Measurements from ENCODE around the gene MYLK.

DNA sequence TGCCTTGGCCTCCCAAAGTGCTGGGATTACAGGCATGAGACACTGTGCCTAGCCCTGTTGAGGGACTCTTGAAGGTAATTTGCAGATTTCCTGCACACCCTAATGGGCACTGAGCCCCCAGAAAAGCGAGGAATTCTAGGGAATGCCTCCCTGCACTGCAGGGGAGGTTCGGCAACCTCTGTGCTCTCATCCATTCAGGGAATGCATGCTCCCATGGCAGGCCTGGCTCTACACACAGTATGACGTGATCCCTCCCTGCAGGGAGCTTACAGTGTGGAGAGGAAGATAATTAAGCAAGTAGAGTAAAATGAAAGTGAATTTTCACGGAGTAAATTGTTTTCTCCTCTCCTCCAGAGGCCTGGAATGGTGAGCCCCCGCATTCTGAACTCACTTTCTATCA lies 166.0 kb downstream of the MYLK start:
- TF ChIP-seq CHD1 (IDR thresholded peaks at IDR 0.05; ENCODE audit: low read length), result no peak
- TF ChIP-seq E2F6 (IDR thresholded peaks at IDR 0.05; ENCODE audit: borderline replicate concordance in 1 of 2, extremely low read depth in 1 of 2, insufficient read depth in 1 of 2, insufficient read length in 1 of 2, low read depth in 1 of 2, low read length in 1 of 2, poor library complexity in 1 of 2, severe bottlenecking in 1 of 2), result no peak
- TF ChIP-seq JUN (IDR thresholded peaks at IDR 0.05; ENCODE audit: borderline replicate concordance, low read depth, low read length), result no peak
- TF ChIP-seq JUN (CRISPR knock-in tag; IDR thresholded peaks at IDR 0.05; ENCODE audit: borderline replicate concordance), result no peak
- no peak for TF ChIP-seq POLR2A (conservative IDR thresholded peaks at IDR 0.05)
- TF ChIP-seq SLC30A9 (CRISPR knock-in tag; IDR thresholded peaks at IDR 0.05), result no peak
- TF ChIP-seq, protein P1, sequence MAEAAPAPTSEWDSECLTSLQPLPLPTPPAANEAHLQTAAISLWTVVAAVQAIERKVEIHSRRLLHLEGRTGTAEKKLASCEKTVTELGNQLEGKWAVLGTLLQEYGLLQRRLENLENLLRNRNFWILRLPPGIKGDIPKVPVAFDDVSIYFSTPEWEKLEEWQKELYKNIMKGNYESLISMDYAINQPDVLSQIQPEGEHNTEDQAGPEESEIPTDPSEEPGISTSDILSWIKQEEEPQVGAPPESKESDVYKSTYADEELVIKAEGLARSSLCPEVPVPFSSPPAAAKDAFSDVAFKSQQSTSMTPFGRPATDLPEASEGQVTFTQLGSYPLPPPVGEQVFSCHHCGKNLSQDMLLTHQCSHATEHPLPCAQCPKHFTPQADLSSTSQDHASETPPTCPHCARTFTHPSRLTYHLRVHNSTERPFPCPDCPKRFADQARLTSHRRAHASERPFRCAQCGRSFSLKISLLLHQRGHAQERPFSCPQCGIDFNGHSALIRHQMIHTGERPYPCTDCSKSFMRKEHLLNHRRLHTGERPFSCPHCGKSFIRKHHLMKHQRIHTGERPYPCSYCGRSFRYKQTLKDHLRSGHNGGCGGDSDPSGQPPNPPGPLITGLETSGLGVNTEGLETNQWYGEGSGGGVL (CRISPR knock-in tag; IDR thresholded peaks at IDR 0.05), result no peak
- no peak for TF ChIP-seq MTF1 (CRISPR knock-in tag; IDR thresholded peaks at IDR 0.05; ENCODE audit: borderline replicate concordance)

All from K562 (cell line).